ENCODE data around the gene OSBPL3.

The OSBPL3 gene

GRCh38 chr7:24851786-24852185 is 128.2 kb downstream of the OSBPL3 start:
- no peak overlapping the region for H3K4me3 ChIP-seq (ENCODE audit: low read depth, low read length)
- no peak for DNase-seq (ENCODE audit: low read depth)
- no peak for TF ChIP-seq CTCF (IDR thresholded peaks at IDR 0.05; ENCODE audit: insufficient read depth, low read depth, low read length, missing control alignments)

- TF ChIP-seq CTCF (IDR thresholded peaks at IDR 0.05; ENCODE audit: insufficient read depth, low read depth, low read length, missing control alignments): no peak
- no peak overlapping the region for H3K4me3 ChIP-seq (ENCODE audit: low read depth, low read length)
- no peak for DNase-seq (ENCODE audit: low read depth)
Observed at GRCh38 chr7:24848878-24849277, 131.1 kb downstream of the OSBPL3 start.

GRCh38 chr7:24847754-24848153 is 132.2 kb downstream of the OSBPL3 start:
- no peak for DNase-seq (ENCODE audit: low read depth)
- H3K4me3 ChIP-seq (ENCODE audit: low read depth, low read length): no peak overlapping the region
- TF ChIP-seq CTCF (IDR thresholded peaks at IDR 0.05; ENCODE audit: insufficient read depth, low read depth, low read length, missing control alignments): no peak

GRCh38 chr7:24843821-24844434 is 136.1 kb downstream of the OSBPL3 start:
- DNase-seq (ENCODE audit: low read depth): no peak
- H3K4me3 ChIP-seq (ENCODE audit: low read depth, low read length): no peak overlapping the region
- no peak for TF ChIP-seq CTCF (IDR thresholded peaks at IDR 0.05; ENCODE audit: insufficient read depth, low read depth, low read length, missing control alignments)

GRCh38 chr7:24842449-24843241 is 137.3 kb downstream of the OSBPL3 start:
- TF ChIP-seq CTCF (IDR thresholded peaks at IDR 0.05; ENCODE audit: insufficient read depth, low read depth, low read length, missing control alignments): no peak
- H3K4me3 ChIP-seq (ENCODE audit: low read depth, low read length): no peak overlapping the region
- DNase-seq (ENCODE audit: low read depth): peak; percentile 68

GRCh38 chr7:24842029-24842428 is 137.9 kb downstream of the OSBPL3 start:
- no peak for TF ChIP-seq CTCF (IDR thresholded peaks at IDR 0.05; ENCODE audit: insufficient read depth, low read depth, low read length, missing control alignments)
- H3K4me3 ChIP-seq (ENCODE audit: low read depth, low read length): no peak overlapping the region
- DNase-seq (ENCODE audit: low read depth): no peak
